Subcutaneous adipose tissue (tissue), 4 donors: ENCODE data around the gene AMN. TPM values are rescaled to one million over a fixed set of nuclear protein-coding genes. Genes with fewer than 3 reads are reported as not detected.

Experiments used
- total RNA-seq, 4 donors: library from RNA; depleted of rRNA; stranded (reverse); fragments of >200 nt; gene quantifications; one replicate each; pipeline ENCODE4 v1.1.0, GENCODE V29; 2016
- TF ChIP-seq, protein P1 (sequence below): fragments of 450-650 bp; IDR thresholded peaks from one replicate; pipeline ENCODE4 v1.5.1; 2016; ENCODE audit warnings: low read depth, mild to moderate bottlenecking, control low read depth, antibody characterized with exemption, moderate library complexity

Gene AMN
- total RNA-seq, 4 donors from 2014 or later, result 0.66 to 1.9 TPM; not detected in 2

DNA sequence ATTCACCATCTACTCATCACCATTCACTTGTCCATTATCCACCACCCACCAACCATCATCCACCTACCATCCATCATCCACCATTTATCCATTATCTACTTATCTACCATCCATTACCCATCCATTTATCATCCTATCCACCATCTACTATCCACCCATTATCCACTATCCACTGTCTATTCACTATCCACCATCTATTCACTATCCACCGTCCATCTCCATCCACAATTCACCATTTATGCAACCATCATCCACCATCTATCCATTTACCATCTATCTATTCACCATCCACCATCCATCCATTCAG is 1.5 kb upstream of the AMN start:
- TF ChIP-seq, protein P1, sequence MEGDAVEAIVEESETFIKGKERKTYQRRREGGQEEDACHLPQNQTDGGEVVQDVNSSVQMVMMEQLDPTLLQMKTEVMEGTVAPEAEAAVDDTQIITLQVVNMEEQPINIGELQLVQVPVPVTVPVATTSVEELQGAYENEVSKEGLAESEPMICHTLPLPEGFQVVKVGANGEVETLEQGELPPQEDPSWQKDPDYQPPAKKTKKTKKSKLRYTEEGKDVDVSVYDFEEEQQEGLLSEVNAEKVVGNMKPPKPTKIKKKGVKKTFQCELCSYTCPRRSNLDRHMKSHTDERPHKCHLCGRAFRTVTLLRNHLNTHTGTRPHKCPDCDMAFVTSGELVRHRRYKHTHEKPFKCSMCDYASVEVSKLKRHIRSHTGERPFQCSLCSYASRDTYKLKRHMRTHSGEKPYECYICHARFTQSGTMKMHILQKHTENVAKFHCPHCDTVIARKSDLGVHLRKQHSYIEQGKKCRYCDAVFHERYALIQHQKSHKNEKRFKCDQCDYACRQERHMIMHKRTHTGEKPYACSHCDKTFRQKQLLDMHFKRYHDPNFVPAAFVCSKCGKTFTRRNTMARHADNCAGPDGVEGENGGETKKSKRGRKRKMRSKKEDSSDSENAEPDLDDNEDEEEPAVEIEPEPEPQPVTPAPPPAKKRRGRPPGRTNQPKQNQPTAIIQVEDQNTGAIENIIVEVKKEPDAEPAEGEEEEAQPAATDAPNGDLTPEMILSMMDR, result no peak

DNA sequence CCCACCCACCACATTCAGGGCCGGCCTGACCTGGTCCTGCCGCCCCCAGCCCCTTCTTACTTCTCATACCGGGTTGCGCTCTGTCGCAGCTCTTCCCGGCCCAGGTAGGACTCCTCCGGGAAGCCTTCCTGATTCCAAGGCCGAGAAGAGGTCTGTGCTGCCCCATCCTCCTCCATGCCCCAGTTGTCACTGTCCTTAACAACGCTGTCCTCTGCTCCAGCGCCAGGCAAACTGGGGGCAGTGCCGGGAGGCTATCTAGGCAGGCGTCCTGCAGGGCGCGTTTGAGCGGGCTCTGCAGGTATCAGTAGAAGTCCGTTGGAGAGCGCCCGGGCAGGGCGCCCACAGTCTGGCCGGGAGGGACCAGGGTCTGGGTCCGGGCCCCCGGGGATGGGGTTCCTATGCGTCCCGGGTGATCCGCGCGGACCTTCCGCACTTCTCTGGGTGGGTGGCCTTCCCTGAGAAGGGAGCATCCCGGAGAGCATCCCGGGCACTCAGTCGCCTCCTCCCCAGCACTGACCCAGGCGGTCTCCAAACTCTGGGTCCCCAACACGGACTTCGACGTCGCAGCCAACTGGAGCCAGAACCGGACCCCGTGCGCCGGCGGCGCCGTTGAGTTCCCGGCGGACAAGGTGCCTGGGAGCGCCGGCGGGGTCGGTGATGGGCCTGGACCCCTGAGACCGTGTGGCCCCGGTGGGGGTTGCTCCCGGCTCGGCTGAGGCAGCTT is 900 bp downstream of the AMN start:
- TF ChIP-seq, protein P1, result no peak

DNA sequence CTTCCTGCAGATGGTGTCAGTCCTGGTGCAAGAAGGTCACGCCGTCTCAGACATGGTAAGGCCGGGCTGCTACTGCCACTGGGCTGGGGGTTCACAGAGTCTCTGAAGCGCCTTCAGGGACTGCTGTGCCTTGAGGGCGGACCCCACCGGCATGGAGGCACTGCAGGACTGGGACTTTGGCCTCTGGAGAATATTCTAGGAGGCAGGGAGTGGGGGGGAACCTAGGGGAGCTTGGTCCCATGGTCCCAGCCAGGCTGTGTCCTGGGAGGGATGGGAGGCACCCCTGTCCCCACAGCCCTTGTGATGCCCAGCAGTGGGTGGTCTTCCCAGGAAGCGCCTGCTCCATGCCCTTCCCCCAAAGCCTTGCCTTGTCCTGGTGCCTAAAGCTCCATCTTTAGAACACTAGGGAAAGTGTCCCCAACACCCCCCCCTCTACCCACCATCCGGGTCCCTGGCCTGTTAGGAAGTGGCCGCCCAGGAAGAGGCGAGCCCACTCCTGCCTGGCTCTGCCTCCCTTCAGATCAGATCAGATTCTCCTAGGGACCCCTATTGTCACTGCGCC is 1.5 kb downstream of the AMN start:
- TF ChIP-seq, protein P1, result no peak

DNA sequence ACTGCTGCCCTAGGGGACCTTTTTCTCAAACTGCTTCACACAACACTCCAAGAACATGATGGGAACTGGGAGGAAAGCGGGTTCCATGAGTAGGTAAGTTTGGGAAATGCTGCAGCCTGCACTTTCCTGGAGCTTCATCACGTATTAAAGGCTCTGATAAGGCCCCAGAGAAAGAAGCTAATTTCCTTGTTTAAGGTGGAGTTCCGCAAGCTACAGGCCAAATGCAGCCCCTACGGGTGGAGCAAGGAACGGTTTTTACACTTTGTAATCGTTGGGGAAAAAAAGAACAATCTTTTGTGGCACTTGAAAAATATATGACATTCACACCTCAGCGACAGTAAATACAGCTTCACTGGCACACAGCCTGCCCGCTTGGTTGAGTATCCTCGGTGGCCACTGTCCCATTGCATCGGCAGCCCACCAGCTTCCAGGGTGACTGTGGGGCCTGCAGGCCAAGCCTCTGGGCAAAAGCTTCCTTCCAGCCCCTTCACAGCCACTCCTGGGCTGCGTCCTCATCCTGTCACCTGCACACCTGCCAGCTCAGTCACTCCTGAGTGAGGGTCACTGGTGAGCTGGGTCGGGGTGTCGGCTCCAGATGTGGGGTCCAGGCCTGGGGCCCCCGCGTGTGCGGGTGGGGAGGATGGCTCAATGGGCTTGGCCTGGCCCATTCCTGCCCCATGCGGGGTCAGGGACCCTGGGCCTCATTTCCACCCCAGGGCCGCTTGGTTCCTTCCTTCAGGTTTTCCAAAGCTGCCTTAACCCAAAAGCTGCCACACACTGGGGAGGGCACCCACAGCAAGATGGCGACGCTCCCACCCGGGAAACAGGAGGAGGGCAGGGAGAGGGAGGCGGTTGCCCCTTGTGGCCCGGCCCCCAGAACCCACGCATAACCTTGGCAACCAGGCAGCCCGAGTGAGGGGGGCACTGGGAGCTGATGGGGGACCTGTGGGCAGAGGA is 2.4 kb downstream of the AMN start:
- TF ChIP-seq, protein P1, result no peak

DNA sequence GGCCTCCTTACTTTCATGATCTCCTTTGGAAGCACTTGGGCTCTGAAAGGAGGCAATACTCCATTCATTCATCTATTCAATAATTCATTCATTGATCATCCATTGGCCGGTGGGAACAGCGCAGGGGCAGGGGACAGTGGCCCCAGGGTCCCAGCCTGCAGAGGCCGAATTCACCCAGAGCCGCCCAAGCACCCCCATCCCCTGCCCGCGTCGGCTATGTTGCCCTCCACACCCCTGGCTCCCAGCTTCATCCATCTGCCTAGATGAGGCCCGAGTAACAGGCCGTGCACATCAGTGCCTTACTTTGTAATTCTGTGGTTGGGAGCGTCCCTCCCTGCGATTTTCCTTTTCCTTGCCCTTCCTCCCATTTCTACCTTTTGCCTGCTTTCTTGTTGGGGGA is 3.2 kb downstream of the AMN start:
- TF ChIP-seq, protein P1, result no peak

DNA sequence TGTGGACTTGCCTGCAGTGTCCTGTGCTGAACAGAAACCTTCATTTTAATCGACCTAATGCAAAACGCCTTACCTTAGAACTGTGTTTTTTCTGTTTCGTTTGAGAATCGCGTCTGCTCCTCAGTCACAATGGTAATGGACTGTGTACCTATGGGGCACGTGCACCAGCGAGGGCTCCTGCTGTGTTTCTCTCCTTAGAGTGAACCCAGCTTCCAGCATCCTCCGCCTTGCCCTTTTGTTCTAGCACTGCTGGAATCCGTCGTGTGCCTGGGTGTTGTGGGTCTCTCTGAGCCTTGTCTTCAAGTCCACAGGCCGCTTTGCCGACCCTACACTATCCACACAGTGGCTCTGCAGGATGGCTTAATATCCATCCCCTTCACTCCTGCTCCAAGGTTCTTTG is 3.6 kb downstream of the AMN start:
- TF ChIP-seq, protein P1, result no peak

DNA sequence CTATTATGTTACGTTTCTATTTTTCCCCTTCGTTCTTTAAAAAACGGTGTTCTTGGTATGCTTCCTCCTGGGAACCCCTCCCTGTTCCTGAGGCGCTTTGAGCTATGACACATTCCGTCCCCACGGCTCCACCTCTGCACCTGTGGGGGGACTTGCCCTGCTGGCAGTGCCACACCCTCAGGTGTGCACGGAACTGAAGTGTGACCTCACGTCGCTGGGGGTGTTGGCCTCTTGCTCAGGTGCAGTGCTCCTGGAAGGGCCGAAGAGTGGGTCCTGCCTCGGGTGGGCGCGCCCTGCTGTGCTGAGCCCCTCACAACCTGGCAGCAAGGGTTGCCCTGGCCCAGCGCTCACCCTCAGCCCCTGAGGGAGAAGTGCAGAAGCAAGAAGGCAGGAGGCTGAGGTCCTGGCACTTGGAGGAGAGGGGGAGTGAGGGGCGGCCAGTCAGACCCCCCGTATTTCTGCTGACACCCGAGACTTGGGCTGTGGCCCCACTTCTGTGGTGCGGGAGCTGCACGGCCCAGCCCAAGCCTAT is 4.9 kb downstream of the AMN start:
- TF ChIP-seq, protein P1, result no peak
